RWPE1 (cell line): ENCODE results near the gene TSPAN13.
A peak's percentile ranks its signal among the peaks of the same experiment; 100 is the strongest.

ENCODE experiments used
- CTCF ChIA-PET: fragments of 350-600 bp; sonication (Branson Sonifier 250); formaldehyde crosslinking; extraction: SDS; loops from one replicate; lab custom pipeline; 2021; lab: Yijun Ruan, JAX
- POLR2A ChIA-PET: fragments of 400-600 bp; formaldehyde crosslinking; extraction: SDS; loops from one replicate; lab custom pipeline; 2020; ENCODE audit warnings: antibody characterized with exemption; ENCODE audit not compliant: low non-redundant PET; lab: Yijun Ruan, JAX
- DNase-seq: peaks from one replicate; pipeline ENCODE4 v3.0.0; 2012; ENCODE audit warnings: low spot score
- H3K27ac ChIP-seq: fragments of 450-650 bp; 2 replicates; pipeline ENCODE4 v1.5.1; 2017
- TF ChIP-seq, protein P1 (sequence below): fragments of 450-650 bp; conservative IDR thresholded peaks from 2 replicates; pipeline ENCODE4 v1.5.1; 2017; ENCODE audit warnings: low read depth, mild to moderate bottlenecking

Gene TSPAN13

DNA sequence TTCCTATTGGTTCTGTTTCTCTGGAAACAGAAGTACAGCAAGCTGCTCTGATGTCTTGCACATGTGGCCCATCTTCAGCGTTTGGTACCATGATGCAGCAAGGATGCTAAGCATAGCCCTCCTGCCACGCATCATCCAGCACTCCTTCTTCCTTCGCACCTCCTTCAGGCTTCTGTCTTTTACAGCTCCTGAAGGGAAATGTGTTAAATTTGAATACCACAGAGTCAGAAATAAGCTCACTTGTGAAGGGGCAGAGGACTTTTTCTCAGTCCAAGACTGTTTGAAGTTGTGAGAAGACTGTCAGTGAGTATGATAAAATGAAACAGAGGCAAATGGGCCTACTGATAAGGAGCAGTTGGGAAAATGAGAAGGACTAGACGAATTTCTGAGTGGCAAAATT, 20.7 kb downstream of the TSPAN13 start:
- POLR2A ChIA-PET: no interaction called here
- no peak overlapping the region for H3K27ac ChIP-seq
- CTCF ChIA-PET: interaction anchor here (0.6 kb wide), 1 partner anchor 533 kb away, joined by 3 read pairs; no protein-coding TSS in a partner anchor
- DNase-seq: no peak
- TF ChIP-seq, protein P1, sequence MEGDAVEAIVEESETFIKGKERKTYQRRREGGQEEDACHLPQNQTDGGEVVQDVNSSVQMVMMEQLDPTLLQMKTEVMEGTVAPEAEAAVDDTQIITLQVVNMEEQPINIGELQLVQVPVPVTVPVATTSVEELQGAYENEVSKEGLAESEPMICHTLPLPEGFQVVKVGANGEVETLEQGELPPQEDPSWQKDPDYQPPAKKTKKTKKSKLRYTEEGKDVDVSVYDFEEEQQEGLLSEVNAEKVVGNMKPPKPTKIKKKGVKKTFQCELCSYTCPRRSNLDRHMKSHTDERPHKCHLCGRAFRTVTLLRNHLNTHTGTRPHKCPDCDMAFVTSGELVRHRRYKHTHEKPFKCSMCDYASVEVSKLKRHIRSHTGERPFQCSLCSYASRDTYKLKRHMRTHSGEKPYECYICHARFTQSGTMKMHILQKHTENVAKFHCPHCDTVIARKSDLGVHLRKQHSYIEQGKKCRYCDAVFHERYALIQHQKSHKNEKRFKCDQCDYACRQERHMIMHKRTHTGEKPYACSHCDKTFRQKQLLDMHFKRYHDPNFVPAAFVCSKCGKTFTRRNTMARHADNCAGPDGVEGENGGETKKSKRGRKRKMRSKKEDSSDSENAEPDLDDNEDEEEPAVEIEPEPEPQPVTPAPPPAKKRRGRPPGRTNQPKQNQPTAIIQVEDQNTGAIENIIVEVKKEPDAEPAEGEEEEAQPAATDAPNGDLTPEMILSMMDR: no peak

DNA sequence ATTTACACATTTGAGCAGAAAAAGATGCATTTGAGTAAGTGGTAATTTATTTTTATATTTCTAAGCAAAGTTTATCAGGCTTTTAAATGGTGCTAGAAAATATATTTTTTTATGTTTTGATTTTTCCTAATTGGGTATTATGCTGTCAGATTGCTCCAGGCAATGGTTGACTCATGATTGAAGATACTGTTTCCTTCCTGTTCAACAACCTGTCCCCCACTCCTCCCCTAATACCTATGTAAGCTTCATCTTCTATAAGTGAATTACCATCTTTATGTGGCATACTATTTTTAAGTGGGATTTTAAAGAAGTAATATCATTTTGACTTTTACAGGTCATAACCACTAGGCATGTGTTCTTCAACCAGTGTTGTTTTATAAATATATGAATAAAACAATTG, 21.4 kb downstream of the TSPAN13 start:
- CTCF ChIA-PET: no interaction called here
- TF ChIP-seq, protein P1: no peak
- no peak overlapping the region for H3K27ac ChIP-seq
- POLR2A ChIA-PET: no interaction called here
- DNase-seq: peak; percentile 57

DNA sequence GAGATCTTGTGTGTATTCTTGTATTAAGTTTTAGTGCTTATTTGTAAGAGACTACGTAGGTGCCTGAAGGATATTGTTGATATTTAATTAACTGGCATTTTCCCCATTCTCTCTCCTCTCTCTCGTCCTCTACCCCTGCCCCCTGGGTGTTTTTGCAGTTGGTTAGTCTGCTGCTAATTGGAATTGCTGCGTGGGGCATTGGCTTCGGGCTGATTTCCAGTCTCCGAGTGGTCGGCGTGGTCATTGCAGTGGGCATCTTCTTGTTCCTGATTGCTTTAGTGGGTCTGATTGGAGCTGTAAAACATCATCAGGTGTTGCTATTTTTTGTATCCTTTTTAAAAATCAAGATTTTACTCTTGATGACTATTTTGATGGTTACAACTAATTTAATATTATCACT, 22.5 kb downstream of the TSPAN13 start:
- no peak for DNase-seq
- CTCF ChIA-PET: no interaction called here
- no peak overlapping the region for H3K27ac ChIP-seq
- TF ChIP-seq, protein P1: no peak
- POLR2A ChIA-PET: no interaction called here

- TF ChIP-seq, protein P1: no peak
- POLR2A ChIA-PET: no interaction called here
- no peak for DNase-seq
- H3K27ac ChIP-seq: no peak overlapping the region
- CTCF ChIA-PET: no interaction called here
Observed at GRCh38 chr7:16778476-16778875, 24.9 kb downstream of the TSPAN13 start.

DNA sequence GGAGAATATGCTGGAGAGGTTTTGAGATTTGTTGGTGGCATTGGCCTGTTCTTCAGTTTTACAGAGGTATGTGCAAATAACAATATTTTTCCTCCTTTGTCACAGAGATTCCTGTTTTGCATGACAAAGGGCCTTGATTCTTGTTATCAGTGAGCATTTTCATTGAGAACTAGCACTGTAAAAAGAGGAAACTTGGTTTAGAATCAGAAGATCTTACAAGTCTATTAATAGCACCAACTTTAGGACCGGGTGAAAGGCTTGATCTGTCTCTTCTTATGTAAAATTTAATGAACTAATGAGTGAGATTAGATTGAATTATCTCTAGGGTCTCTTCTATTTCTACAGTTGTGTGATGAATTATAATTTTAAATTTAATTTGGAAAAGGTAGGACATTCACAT, 25.5 kb downstream of the TSPAN13 start:
- DNase-seq: no peak
- TF ChIP-seq, protein P1: no peak
- no peak overlapping the region for H3K27ac ChIP-seq
- ChIA-PET POLR2A (no interaction called here), CTCF (no interaction called here)

DNA sequence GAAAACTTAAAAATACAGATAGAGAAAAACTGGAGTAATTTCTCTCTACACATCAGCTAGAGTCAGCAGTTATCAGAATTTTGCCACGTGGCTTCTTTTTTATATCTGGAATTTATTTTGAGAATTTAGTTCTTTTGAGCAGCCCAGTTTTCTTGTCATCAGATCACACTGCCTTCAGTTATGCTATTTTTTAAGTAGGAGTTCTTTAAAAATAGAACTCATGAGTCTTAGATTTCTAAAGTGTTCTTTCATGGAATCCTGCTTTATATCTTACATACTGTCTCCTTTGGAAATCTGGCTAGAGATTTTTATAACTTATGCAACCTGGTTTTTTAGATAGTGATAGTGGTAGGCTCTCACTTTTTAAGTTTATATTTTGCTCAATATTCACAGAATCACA, 27.0 kb downstream of the TSPAN13 start:
- ChIA-PET POLR2A (no interaction called here), CTCF (no interaction called here)
- no peak for DNase-seq
- TF ChIP-seq, protein P1: no peak
- no peak overlapping the region for H3K27ac ChIP-seq

DNA sequence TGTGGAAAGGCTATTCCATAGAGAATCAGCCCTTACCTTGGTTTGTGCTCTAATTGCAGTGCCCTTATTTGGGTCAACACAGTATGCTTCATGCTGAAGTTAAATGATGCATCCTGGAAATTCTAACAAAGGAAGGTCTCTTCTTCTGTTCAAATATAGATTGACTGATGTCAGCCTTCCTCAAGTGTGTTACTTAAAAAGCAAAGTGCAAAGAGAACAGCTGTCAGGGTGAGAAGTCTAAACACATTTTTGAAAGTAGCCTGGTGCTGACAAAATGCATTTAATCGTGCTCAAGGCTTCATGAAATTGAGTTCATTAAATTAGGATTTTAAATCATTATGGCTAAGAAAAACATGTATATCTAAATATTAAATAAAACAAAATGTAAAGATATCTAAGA, 31.8 kb downstream of the TSPAN13 start:
- no peak overlapping the region for H3K27ac ChIP-seq
- ChIA-PET CTCF (no interaction called here), POLR2A (no interaction called here)
- DNase-seq: no peak
- TF ChIP-seq, protein P1: no peak
